Colonic mucosa (tissue), 4 donors: ENCODE measurements around the gene HEBP2. TPM values are rescaled to one million over a fixed set of nuclear protein-coding genes. Genes with fewer than 3 reads are reported as not detected.

Source experiments
- DNase-seq: peaks from one replicate; pipeline ENCODE4 v3.0.0-alpha.2; 2020
- H3K27ac ChIP-seq: fragments of 200-600 bp; one replicate; pipeline ENCODE4 v1.8.0; 2021
- H3K27me3 ChIP-seq: fragments of 200-600 bp; one replicate; pipeline ENCODE4 v1.8.0; 2021
- H3K36me3 ChIP-seq: fragments of 200-600 bp; one replicate; pipeline ENCODE4 v1.8.0; 2021
- H3K4me1 ChIP-seq: fragments of 200-600 bp; one replicate; pipeline ENCODE4 v1.8.0; 2021; ENCODE audit warnings: mild to moderate bottlenecking
- H3K4me3 ChIP-seq: fragments of 200-600 bp; one replicate; pipeline ENCODE4 v1.8.0; 2021
- H3K9ac ChIP-seq, 2 donors: one replicate each; pipeline ENCODE4 v1.7.0; 2013; ENCODE audit warnings: control low read depth in 2 of 2, low read depth in 2 of 2, low read length in 2 of 2
- H3K9me3 ChIP-seq: fragments of 200-600 bp; one replicate; pipeline ENCODE4 v1.8.0; 2021
- CTCF ChIP-seq: fragments of 200-600 bp; IDR thresholded peaks from one replicate; pipeline ENCODE4 v1.8.0; 2022; ENCODE audit warnings: antibody characterized with exemption, mild to moderate bottlenecking
- intact Hi-C: fragments of 100-400 bp; cut with DNase I; formaldehyde crosslinking; loops from one replicate; pipeline ENCODE4 v1.14.1; 2022
- total RNA-seq, 2 donors: library from RNA; stranded (reverse); fragmentation: NEBNext Ultra II Directional in 1 of 2; extraction: Animal tissue kit (Norgen Biotek cat#: 25700) in 1 of 2; gene quantifications; one replicate each; pipeline ENCODE4 v1.2.1, GENCODE V29; 2021
- donor health status: healthy.
- donor health status: DM: no; HTN: no; CAD: no.
- donor health status: DM: no; HTN: no; CAD: no.

The HEBP2 gene
- total RNA-seq, 2 donors from 2014 or later = 82.3 to 93.6 TPM

GRCh38 chr6:138387577-138388368, 16.2 kb upstream of the HEBP2 start:
- intact Hi-C loops = no loop called here
- no peak for DNase-seq

GRCh38 chr6:138389551-138389950, 14.5 kb upstream of the HEBP2 start:
- intact Hi-C loops = no loop called here
- TF ChIP-seq CTCF = no peak
- DNase-seq = no peak

More at GRCh38 chr6:138387577-138388368, 16.2 kb upstream of the HEBP2 start:
- H3K4me3 ChIP-seq = no peak overlapping the region
- no peaks in the 10 kb centered on the region for H3K4me1 ChIP-seq
- no peaks in the 10 kb centered on the region for H3K36me3 ChIP-seq
- H3K9me3 ChIP-seq = no peaks in the 10 kb centered on the region
- no peak overlapping the region for H3K9ac ChIP-seq
- H3K27ac ChIP-seq = no peak overlapping the region
- TF ChIP-seq CTCF = no peak
- no peaks in the 10 kb centered on the region for H3K27me3 ChIP-seq

GRCh38 chr6:138393871-138394783, 9.9 kb upstream of the HEBP2 start:
- Histone ChIP-seq H3K27me3 (no peaks in the 10 kb centered on the region), H3K27ac (no peak overlapping the region), H3K4me1 (no peaks in the 10 kb centered on the region), H3K36me3 (no peaks in the 10 kb centered on the region), H3K4me3 (no peak overlapping the region), H3K9me3 (no peaks in the 10 kb centered on the region), H3K9ac (no peak overlapping the region)
- no peak for DNase-seq
- TF ChIP-seq CTCF = no peak
- intact Hi-C loops = no loop called here

More at GRCh38 chr6:138389551-138389950, 14.5 kb upstream of the HEBP2 start:
- no peaks in the 10 kb centered on the region for H3K9me3 ChIP-seq
- no peaks in the 10 kb centered on the region for H3K36me3 ChIP-seq
- no peak overlapping the region for H3K27ac ChIP-seq
- no peak overlapping the region for H3K4me3 ChIP-seq
- no peaks in the 10 kb centered on the region for H3K4me1 ChIP-seq
- no peaks in the 10 kb centered on the region for H3K27me3 ChIP-seq
- H3K9ac ChIP-seq = no peak overlapping the region

- Histone ChIP-seq H3K4me1 (no peaks in the 10 kb centered on the region), H3K9me3 (no peaks in the 10 kb centered on the region), H3K4me3 (no peak overlapping the region), H3K27ac (no peak overlapping the region), H3K36me3 (no peaks in the 10 kb centered on the region), H3K9ac (no peak overlapping the region), H3K27me3 (no peaks in the 10 kb centered on the region)
- no peak for DNase-seq
- no peak for TF ChIP-seq CTCF
- intact Hi-C loops = no loop called here
These were observed 7.3 kb upstream of the HEBP2 start for GRCh38 chr6:138396709-138397108.
